Adrenal gland (tissue), 12 donors: ENCODE results near the gene CFAP77. TPM values are rescaled to one million over a fixed set of nuclear protein-coding genes. Genes with fewer than 3 reads are reported as not detected.

Experiments
- DNase-seq, 7 donors: peaks; one replicate each; pipeline ENCODE4 v3.0.0-alpha.2; 2019 to 2020
- H3K27ac ChIP-seq, 5 donors: fragments of 200-600 bp; sonication (generic) in 4 of 5; 1 replicate in 3 of 5; 2 replicates in 2 of 5; pipeline versions ENCODE4 v1.5.1 to v1.8.0; 2016 to 2020; ENCODE audit warnings: mild to moderate bottlenecking in 1 of 5
- H3K27me3 ChIP-seq: fragments of 200-600 bp; 2 replicates; pipeline ENCODE4 v1.8.0; 2021
- H3K36me3 ChIP-seq, 2 donors: fragments of 200-600 bp; replicated peaks in 1 of 2; 1 replicate in 1 of 2; 2 replicates in 1 of 2; pipeline versions ENCODE4 v1.5.1 to v1.8.0; 2018 to 2022
- H3K4me1 ChIP-seq, 2 donors: fragments of 200-600 bp; replicated peaks in 1 of 2; 1 replicate in 1 of 2; 2 replicates in 1 of 2; pipeline versions ENCODE4 v1.5.1 to v1.8.0; 2018 to 2021
- H3K4me3 ChIP-seq, 4 donors: fragments of 200-600 bp; sonication (generic) in 3 of 4; one replicate each; pipeline ENCODE4 v1.5.1; 2016 to 2018
- H3K9me3 ChIP-seq, 3 donors: fragments of 200-600 bp; sonication (generic) in 1 of 3; replicated peaks in 1 of 3; 1 replicate in 2 of 3; 2 replicates in 1 of 3; pipeline versions ENCODE4 v1.5.1 to v1.8.0; 2016 to 2021
- CTCF ChIP-seq, 6 experiments: fragments of 450-650 bp in 4 of 6; fragments of 200-600 bp in 2 of 6; sonication (generic) in 1 of 6; IDR thresholded peaks; 1 replicate in 5 of 6; 2 replicates in 1 of 6; pipeline versions ENCODE4 v1.5.1 to v1.8.0; 2016 to 2021; ENCODE audit warnings: antibody characterized with exemption in 6 of 6, mild to moderate bottlenecking in 2 of 6, moderate library complexity in 1 of 6
- POLR2A ChIP-seq, 2 donors: fragments of 450-650 bp; IDR thresholded peaks; one replicate each; pipeline ENCODE4 v1.6.1; 2017; ENCODE audit warnings: antibody characterized with exemption in 2 of 2, mild to moderate bottlenecking in 2 of 2, moderate library complexity in 1 of 2
- WGBS, 4 donors: extraction: QIAGEN DNeasy Blood & Tissue Kit in 2 of 4; methylation state at CpG; one replicate each; pipeline versions ENCODE4 v1.1.5 to v1.1.7; 2013 to 2017; 5-methylcytosine and 5-hydroxymethylcytosine counted together
- intact Hi-C, 2 donors: fragments of 100-400 bp; cut with DNase I; formaldehyde crosslinking; loops; one replicate each; pipeline versions ENCODE4 v1.14.1 to v1.15.0; 2022 to 2023
- polyA plus RNA-seq, 3 donors: library from polyadenylated mRNA; stranded (reverse); fragments of 200-250 nt in 2 of 3; fragments of 350-450 nt in 1 of 3; fragmentation: Illumina TruSeq in 1 of 3; extraction: RNeasy Lipid Tissue Mini Kit (QIAGEN cat#74804) in 1 of 3; gene quantifications; one replicate each; pipeline ENCODE4 v1.2.3, GENCODE V29; 2013 to 2014
- total RNA-seq, 9 donors: library from RNA; depleted of rRNA in 4 of 9; stranded (reverse); fragments of >200 nt in 4 of 9; fragments of 120-200 nt in 1 of 9; fragmentation: NEBNext Ultra II Directional in 1 of 9; extraction: Animal tissue kit (Norgen Biotek cat#: 25700) in 1 of 9; gene quantifications; one replicate each; pipeline versions ENCODE4 v1.1.0 to v1.2.4, GENCODE V29; 2013 to 2023
- donor health status: healthy with polysubstance abuse.
- donor health status: Bipolar disorder and iron deficiency.
- donor health status: DM: yes; HTN: yes; CAD: no.
- donor health status: DM: no; HTN: no; CAD: no.
- donor health status: DM: no; HTN: no; CAD: no.
- donor health status: DM: yes; HTN: yes; CAD: no.

Gene CFAP77
- total and polyA plus RNA-seq, 12 donors: not detected

- WGBS, 4 donors: 86 to 95% (median 95%) methylated on average over 5 to 13 of the region's 13 CpGs
Measured at GRCh38 chr9:132547436-132547835, 137.4 kb downstream of the CFAP77 start.

GRCh38 chr9:132547976-132548730 lies 138.1 kb downstream of the CFAP77 start:
- no peaks in the 10 kb centered on the region for H3K9me3 ChIP-seq
- H3K4me3 ChIP-seq: no peak overlapping the region
- H3K27ac ChIP-seq: no peak overlapping the region
- 63 to 71% (median 66%) methylated on average over 20 to 21 of the region's 21 CpGs for WGBS, 4 donors
- no peaks in the 10 kb centered on the region for H3K36me3 ChIP-seq
- DNase-seq: no peak
- TF ChIP-seq POLR2A (IDR thresholded peaks at IDR 0.05) (no peak), CTCF (IDR thresholded peaks at IDR 0.05) (no peak)
- intact Hi-C loops: no loop called here
- no peaks in the 10 kb centered on the region for H3K4me1 ChIP-seq
- no peaks in the 10 kb centered on the region for H3K27me3 ChIP-seq

More at GRCh38 chr9:132547436-132547835, 137.4 kb downstream of the CFAP77 start:
- Histone ChIP-seq H3K36me3 (no peaks in the 10 kb centered on the region), H3K9me3 (no peaks in the 10 kb centered on the region), H3K4me3 (no peak overlapping the region), H3K4me1 (no peaks in the 10 kb centered on the region), H3K27ac (no peak overlapping the region), H3K27me3 (no peaks in the 10 kb centered on the region)
- intact Hi-C loops: no loop called here
- DNase-seq: no peak
- TF ChIP-seq POLR2A (IDR thresholded peaks at IDR 0.05) (no peak), CTCF (IDR thresholded peaks at IDR 0.05) (no peak)

- WGBS, 4 donors: 73 to 82% (median 76%) methylated on average over 17 of the region's 17 CpGs
- intact Hi-C loops: no loop called here
- H3K4me3 ChIP-seq: no peak overlapping the region
- TF ChIP-seq CTCF (IDR thresholded peaks at IDR 0.05) (no peak), POLR2A (IDR thresholded peaks at IDR 0.05) (no peak)
- no peaks in the 10 kb centered on the region for H3K4me1 ChIP-seq
- no peaks in the 10 kb centered on the region for H3K9me3 ChIP-seq
- no peaks in the 10 kb centered on the region for H3K27me3 ChIP-seq
- no peak overlapping the region for H3K27ac ChIP-seq
- no peaks in the 10 kb centered on the region for H3K36me3 ChIP-seq
- DNase-seq: no peak
Measured at GRCh38 chr9:132548751-132549640, 139.0 kb downstream of the CFAP77 start.

GRCh38 chr9:132551556-132551955 lies 141.5 kb downstream of the CFAP77 start:
- DNase-seq: no peak
- no peaks in the 10 kb centered on the region for H3K4me1 ChIP-seq
- H3K36me3 ChIP-seq: no peaks in the 10 kb centered on the region
- H3K4me3 ChIP-seq: no peak overlapping the region
- H3K27ac ChIP-seq: no peak overlapping the region
- no peaks in the 10 kb centered on the region for H3K9me3 ChIP-seq
- no peak for TF ChIP-seq POLR2A (IDR thresholded peaks at IDR 0.05)
- no peaks in the 10 kb centered on the region for H3K27me3 ChIP-seq
- intact Hi-C loops: no loop called here
- WGBS, 4 donors: 73 to 80% (median 76%) methylated on average over 9 to 13 of the region's 13 CpGs
